CD14-positive monocyte (primary cell): ENCODE results near the gene SSBP3. TPM values are rescaled to one million over a fixed set of nuclear protein-coding genes. Genes with fewer than 3 reads are reported as not detected.
A peak's percentile ranks its signal among the peaks of the same experiment; 100 is the strongest.

Source experiments
- DNase-seq, 3 donors: peaks; one replicate each; pipeline ENCODE4 v3.0.0-alpha.2; 2011 to 2022
- H2AFZ ChIP-seq: 2 replicates; pipeline ENCODE4 v1.6.0; 2012; ENCODE audit warnings: mild to moderate bottlenecking, low read depth, low read length, inconsistent platforms; ENCODE audit not compliant: insufficient read depth, poor library complexity, severe bottlenecking
- H3K27ac ChIP-seq, 2 donors: 1 replicate in 1 of 2; 2 replicates in 1 of 2; pipeline ENCODE4 v1.5.1; 2012 to 2013; ENCODE audit warnings: low read length in 2 of 2, control low read depth in 1 of 2, inconsistent platforms in 1 of 2, low read depth in 1 of 2, mild to moderate bottlenecking in 1 of 2
- H3K27me3 ChIP-seq, 2 donors: one replicate each; pipeline versions ENCODE4 v1.6.0 to v1.6.1; 2011 to 2013; ENCODE audit warnings: low read length in 2 of 2; ENCODE audit not compliant: control insufficient read depth in 2 of 2, insufficient read depth in 2 of 2
- H3K36me3 ChIP-seq, 2 donors: replicated peaks in 1 of 2; 1 replicate in 1 of 2; 2 replicates in 1 of 2; pipeline versions ENCODE4 v1.5.1 to v1.6.1; 2012 to 2013; ENCODE audit warnings: low read length in 2 of 2, control low read depth in 1 of 2, inconsistent platforms in 1 of 2, mild to moderate bottlenecking in 1 of 2; ENCODE audit not compliant: insufficient read depth in 2 of 2, control insufficient read depth in 1 of 2
- H3K4me1 ChIP-seq, 2 donors: 1 replicate in 1 of 2; 2 replicates in 1 of 2; pipeline versions ENCODE4 v1.5.1 to v1.6.1; 2012 to 2013; ENCODE audit warnings: low read length in 2 of 2, control low read depth in 1 of 2, inconsistent platforms in 1 of 2, mild to moderate bottlenecking in 1 of 2, moderate library complexity in 1 of 2; ENCODE audit not compliant: insufficient read depth in 2 of 2, control insufficient read depth in 1 of 2
- H3K4me2 ChIP-seq: replicated peaks from 2 replicates; pipeline ENCODE3; 2012; ENCODE audit warnings: low read length, moderate library complexity, mild to moderate bottlenecking; ENCODE audit not compliant: poor library complexity, severe bottlenecking; ENCODE audit errors: extremely low read depth
- H3K4me3 ChIP-seq, 3 experiments: fragments of 200-600 bp in 1 of 3; sonication (generic) in 1 of 3; replicated peaks in 1 of 3; 1 replicate in 2 of 3; 2 replicates in 1 of 3; pipeline ENCODE4 v1.5.1; 2011 to 2013; ENCODE audit warnings: low read length in 3 of 3, mild to moderate bottlenecking in 3 of 3, control low read depth in 2 of 3, low read depth in 2 of 3, inconsistent platforms in 1 of 3, moderate library complexity in 1 of 3
- H3K79me2 ChIP-seq: 2 replicates; pipeline ENCODE4 v1.6.0; 2012; ENCODE audit warnings: mild to moderate bottlenecking, control low read depth, inconsistent platforms, low read length, moderate library complexity; ENCODE audit not compliant: insufficient read depth
- H3K9ac ChIP-seq: 2 replicates; pipeline ENCODE4 v1.6.0; 2017; ENCODE audit warnings: low read length, mild to moderate bottlenecking; ENCODE audit not compliant: insufficient read depth, poor library complexity, severe bottlenecking
- H3K9me3 ChIP-seq, 2 donors: replicated peaks in 1 of 2; 1 replicate in 1 of 2; 2 replicates in 1 of 2; pipeline versions ENCODE4 v1.5.1 to v1.6.1; 2012 to 2013; ENCODE audit warnings: low read length in 2 of 2, control low read depth in 1 of 2; ENCODE audit not compliant: control insufficient read depth in 1 of 2, insufficient read depth in 1 of 2
- H4K20me1 ChIP-seq: 2 replicates; pipeline ENCODE4 v1.6.0; 2012; ENCODE audit warnings: mild to moderate bottlenecking, low read length, control low read depth, moderate library complexity; ENCODE audit not compliant: insufficient read depth
- H3K27ac Mint-ChIP-seq, 7 donors: one replicate each; pipeline ENCODE4 v1.8.0; 2020; ENCODE audit warnings: mild to moderate bottlenecking in 7 of 7, mixed read lengths in 7 of 7, moderate library complexity in 6 of 7, inconsistent platforms in 2 of 7
- H3K27me3 Mint-ChIP-seq, 3 donors: one replicate each; pipeline ENCODE4 v1.8.0; 2021 to 2022; ENCODE audit warnings: low read depth in 3 of 3, mild to moderate bottlenecking in 3 of 3, mixed read lengths in 3 of 3, moderate library complexity in 3 of 3, inconsistent platforms in 1 of 3
- H3K36me3 Mint-ChIP-seq, 2 donors: one replicate each; pipeline ENCODE4 v1.8.0; 2020; ENCODE audit warnings: mixed read lengths in 2 of 2, inconsistent platforms in 1 of 2, mild to moderate bottlenecking in 1 of 2
- H3K4me1 Mint-ChIP-seq: one replicate; pipeline ENCODE4 v1.8.0; 2020; ENCODE audit warnings: mild to moderate bottlenecking, mixed read lengths
- H3K4me3 Mint-ChIP-seq, 2 donors: one replicate each; pipeline ENCODE4 v1.8.0; 2020; ENCODE audit warnings: mild to moderate bottlenecking in 2 of 2, mixed read lengths in 2 of 2, moderate library complexity in 1 of 2
- H3K9me3 Mint-ChIP-seq, 7 donors: one replicate each; pipeline ENCODE4 v1.8.0; 2020 to 2022; ENCODE audit warnings: mixed read lengths in 7 of 7, mild to moderate bottlenecking in 6 of 7, moderate library complexity in 6 of 7, inconsistent platforms in 2 of 7
- CTCF ChIP-seq: fragments of 200-600 bp; IDR thresholded peaks from one replicate; pipeline ENCODE4 v1.8.0; 2022; ENCODE audit warnings: antibody characterized with exemption, mild to moderate bottlenecking
- WGBS: methylation state at CpG from one replicate; pipeline ENCODE4 v1.1.5; 2013; ENCODE audit warnings: missing lambda C conversion rate; ENCODE audit not compliant: insufficient coverage; 5-methylcytosine and 5-hydroxymethylcytosine counted together
- intact Hi-C, 2 donors: fragments of 100-400 bp; cut with micrococcal nuclease; formaldehyde crosslinking; loops; one replicate each; pipeline versions ENCODE4 v1.15.0 to v1.15.1; 2023
- polyA plus RNA-seq, 3 donors: library from polyadenylated mRNA; depleted of rRNA in 1 of 3; unstranded in 2 of 3; stranded (reverse) in 1 of 3; fragments of 300-500 nt in 2 of 3; fragments of >200 nt in 1 of 3; fragmentation: Illumina TruSeq in 2 of 3; gene quantifications; 1 replicate in 2 of 3; 2 replicates in 1 of 3; pipeline ENCODE4 v1.2.3, GENCODE V29; 2012 to 2021

SSBP3 gene
- polyA plus RNA-seq, 3 donors: 4.1 to 30.7 (median 4.3) TPM

GRCh38 chr1:54301497-54301896 lies 104.7 kb downstream of the SSBP3 start:
- no peak overlapping the region for H3K4me3 ChIP-seq
- H3K9me3 ChIP-seq: no peaks in the 10 kb centered on the region
- Mint-ChIP-seq H3K27me3 (no peaks in the 10 kb centered on the region), H3K36me3 (peaks cover 0 to 2% of the 10 kb centered on the region in 2 donors), H3K4me1 (peaks cover 10% of the 10 kb centered on the region), H3K27ac (peak overlapping the region in 1 of 7 donors; percentile 57), H3K4me3 (no peak overlapping the region), H3K9me3 (no peaks in the 10 kb centered on the region)
- DNase-seq: no peak
- intact Hi-C loops: no loop called here
- H3K9ac ChIP-seq: no peak overlapping the region
- no peaks in the 10 kb centered on the region for H3K4me1 ChIP-seq
- TF ChIP-seq CTCF: no peak
- H3K27me3 ChIP-seq: no peaks in the 10 kb centered on the region
- H3K36me3 ChIP-seq: no peaks in the 10 kb centered on the region
- no peaks in the 10 kb centered on the region for H3K79me2 ChIP-seq
- 95% methylated on average over 10 of the region's 10 CpGs for WGBS
- peaks cover 88% of the 10 kb centered on the region for H4K20me1 ChIP-seq
- no peak overlapping the region for H3K27ac ChIP-seq
- no peak overlapping the region for H3K4me2 ChIP-seq
- no peak overlapping the region for H2AFZ ChIP-seq

- DNase-seq: no peak
- Mint-ChIP-seq H3K27ac (peak overlapping the region in 1 of 7 donors; percentile 0), H3K27me3 (no peaks in the 10 kb centered on the region), H3K4me1 (peaks cover 10% of the 10 kb centered on the region), H3K36me3 (peaks cover 0 to 2% of the 10 kb centered on the region in 2 donors), H3K9me3 (no peaks in the 10 kb centered on the region), H3K4me3 (no peak overlapping the region)
- no peak for TF ChIP-seq CTCF
- intact Hi-C loops: no loop called here
- H3K4me3 ChIP-seq: no peak overlapping the region
- peaks cover 83% of the 10 kb centered on the region for H4K20me1 ChIP-seq
- no peaks in the 10 kb centered on the region for H3K79me2 ChIP-seq
- H3K36me3 ChIP-seq: no peaks in the 10 kb centered on the region
- H2AFZ ChIP-seq: no peak overlapping the region
- no peaks in the 10 kb centered on the region for H3K9me3 ChIP-seq
- WGBS: 99% methylated on average over 5 of the region's 7 CpGs
- H3K9ac ChIP-seq: no peak overlapping the region
- no peak overlapping the region for H3K27ac ChIP-seq
- no peaks in the 10 kb centered on the region for H3K27me3 ChIP-seq
- no peak overlapping the region for H3K4me2 ChIP-seq
- no peaks in the 10 kb centered on the region for H3K4me1 ChIP-seq
Measured at GRCh38 chr1:54300401-54300800, 105.8 kb downstream of the SSBP3 start.
